PC-9 (cell line): Measurements from ENCODE around the gene VAT1. TPM values are rescaled to one million over a fixed set of nuclear protein-coding genes. Genes with fewer than 3 reads are reported as not detected.

Experiments used
- BruUV-seq: library from RNA; stranded (reverse); fragments of 400-500 nt; replicated peaks from 2 replicates; lab custom pipeline; 2021; lab: Mats Ljungman, UMichigan
- CTCF ChIA-PET: fragments of 300-600 bp; sonication (Branson Sonifier 250); formaldehyde crosslinking; loops from one replicate; lab custom pipeline; 2022; ENCODE audit warnings: antibody characterized with exemption; lab: Charles Lee
- POLR2A ChIA-PET: fragments of 300-600 bp; sonication (Branson Sonifier 250); formaldehyde crosslinking; loops from one replicate; lab custom pipeline; 2022; ENCODE audit warnings: antibody characterized with exemption; ENCODE audit not compliant: unreplicated experiment; lab: Charles Lee
- DNase-seq, 2 experiments: peaks; one replicate each; pipeline versions ENCODE4 v3.0.0 to v3.0.0-alpha.2; 2015 to 2022; ENCODE audit warnings: mixed read lengths in 1 of 2
- H2AFZ ChIP-seq: fragments of 200-600 bp; sonication (generic); 2 replicates; pipeline ENCODE4 v1.8.1; 2017; ENCODE audit warnings: antibody characterized with exemption
- H3F3A ChIP-seq: fragments of 200-600 bp; sonication (generic); 2 replicates; pipeline ENCODE4 v1.8.1; 2017; ENCODE audit warnings: antibody characterized with exemption, mild to moderate bottlenecking, low read depth; ENCODE audit not compliant: insufficient read depth
- H3K27ac ChIP-seq: fragments of 200-600 bp; sonication (generic); 2 replicates; pipeline ENCODE4 v1.6.1; 2016; ENCODE audit warnings: mixed run types
- H3K27me3 ChIP-seq: fragments of 200-600 bp; sonication (generic); 2 replicates; pipeline ENCODE4 v1.6.1; 2016; ENCODE audit warnings: low read depth, mixed run types; ENCODE audit not compliant: insufficient read depth
- H3K36me3 ChIP-seq: fragments of 200-600 bp; sonication (generic); 2 replicates; pipeline ENCODE4 v1.6.1; 2016; ENCODE audit warnings: low read depth, mixed run types
- H3K4me1 ChIP-seq: fragments of 200-600 bp; sonication (generic); replicated peaks from 2 replicates; pipeline ENCODE4 v1.6.1; 2016; ENCODE audit warnings: mixed run types; ENCODE audit not compliant: insufficient read depth
- H3K4me2 ChIP-seq: fragments of 200-600 bp; sonication (generic); 2 replicates; pipeline ENCODE4 v1.6.1; 2017; ENCODE audit warnings: mixed run types
- H3K4me3 ChIP-seq: fragments of 200-600 bp; sonication (generic); 2 replicates; pipeline ENCODE4 v1.6.1; 2016; ENCODE audit warnings: mixed run types
- H3K79me2 ChIP-seq: fragments of 200-600 bp; sonication (generic); 2 replicates; pipeline ENCODE4 v1.6.1; 2017; ENCODE audit warnings: low read depth, mixed run types
- H3K9me2 ChIP-seq: fragments of 200-600 bp; sonication (generic); 2 replicates; pipeline ENCODE4 v1.8.1; 2017; ENCODE audit warnings: mild to moderate bottlenecking; ENCODE audit not compliant: insufficient read depth
- H3K9me3 ChIP-seq: fragments of 200-600 bp; sonication (generic); 2 replicates; pipeline ENCODE4 v1.8.1; 2016; ENCODE audit warnings: low read depth; ENCODE audit not compliant: insufficient read depth
- H4K20me1 ChIP-seq: fragments of 200-600 bp; sonication (generic); 2 replicates; pipeline ENCODE4 v1.8.1; 2017; ENCODE audit not compliant: insufficient read depth
- CTCF ChIP-seq: fragments of 200-600 bp; sonication (generic); conservative IDR thresholded peaks from 2 replicates; pipeline ENCODE4 v1.6.1; 2017; ENCODE audit warnings: mixed run types, antibody characterized with exemption, mild to moderate bottlenecking, moderate library complexity
- EZH2 ChIP-seq: fragments of 200-600 bp; sonication (generic); IDR thresholded peaks from 2 replicates; pipeline ENCODE4 v1.8.0; 2017; ENCODE audit warnings: antibody characterized with exemption, low read depth
- intact Hi-C: fragments of 100-400 bp; cut with micrococcal nuclease; formaldehyde crosslinking; loops from one replicate; pipeline ENCODE4 v1.10.0; 2022; ENCODE audit not compliant: unreplicated experiment
- total RNA-seq: library from RNA; stranded (reverse); gene quantifications from 2 replicates; pipeline ENCODE4 v1.2.3, GENCODE V29; 2021

The VAT1 gene
- total RNA-seq, 1 experiment from 2014 or later, result 220 TPM

GRCh38 chr17:43043307-43043706, 21.1 kb upstream of the VAT1 start:
- H3K27ac ChIP-seq, result no peak overlapping the region
- ChIA-PET CTCF (interaction anchor here (0.6 kb wide), 1 partner anchor 60 kb away, joined by 3 read pairs; no protein-coding TSS in a partner anchor), POLR2A (no interaction called here)
- no peak overlapping the region for H2AFZ ChIP-seq
- no TSS peak for BruUV-seq
- DNase-seq, result no peak
- no peaks in the 10 kb centered on the region for H3K79me2 ChIP-seq
- H3K9me2 ChIP-seq, result no peaks in the 10 kb centered on the region
- no peak overlapping the region for H3K4me2 ChIP-seq
- no peaks in the 10 kb centered on the region for H4K20me1 ChIP-seq
- peaks cover 5% of the 10 kb centered on the region; the same call in 1 of the 2 replicates for H3K36me3 ChIP-seq
- no peaks in the 10 kb centered on the region for H3K9me3 ChIP-seq
- intact Hi-C loops, result no loop called here
- H3K4me1 ChIP-seq, result no peaks in the 10 kb centered on the region
- 0 out of 2 replicates have a peak, but pooled peaks cover 3% of the 10 kb centered on the region for H3F3A ChIP-seq
- TF ChIP-seq CTCF (no peak), EZH2 (no peak)
- H3K4me3 ChIP-seq, result no peak overlapping the region
- no peaks in the 10 kb centered on the region for H3K27me3 ChIP-seq

- Histone ChIP-seq H3F3A (0 out of 2 replicates have a peak, but pooled peaks cover 3% of the 10 kb centered on the region), H3K27me3 (no peaks in the 10 kb centered on the region), H3K4me1 (no peaks in the 10 kb centered on the region), H3K9me3 (no peaks in the 10 kb centered on the region), H3K79me2 (no peaks in the 10 kb centered on the region), H3K27ac (no peak overlapping the region), H3K36me3 (peaks cover under 1% of the 10 kb centered on the region; the same call in 1 of the 2 replicates), H3K4me2 (no peak overlapping the region), H2AFZ (no peak overlapping the region), H3K4me3 (no peak overlapping the region), H4K20me1 (no peaks in the 10 kb centered on the region), H3K9me2 (no peaks in the 10 kb centered on the region)
- no peak for DNase-seq
- BruUV-seq, result no TSS peak
- TF ChIP-seq EZH2, result no peak
- no peak for TF ChIP-seq CTCF
- POLR2A ChIA-PET, result no interaction called here
- CTCF ChIA-PET, result interaction anchor here (0.6 kb wide), 1 partner anchor 1641 kb away, joined by 3 read pairs; no protein-coding TSS in a partner anchor
- intact Hi-C loops, result no loop called here
Observed at GRCh38 chr17:43042025-43042628, 19.9 kb upstream of the VAT1 start.

- Histone ChIP-seq H3K27me3 (no peaks in the 10 kb centered on the region), H3K4me2 (no peak overlapping the region), H3K27ac (no peak overlapping the region), H4K20me1 (no peaks in the 10 kb centered on the region), H3K4me3 (no peak overlapping the region), H3K4me1 (no peaks in the 10 kb centered on the region), H2AFZ (no peak overlapping the region), H3K36me3 (no peaks in the 10 kb centered on the region; the same call in 1 of the 2 replicates), H3K9me2 (no peaks in the 10 kb centered on the region), H3K79me2 (no peaks in the 10 kb centered on the region), H3F3A (0 out of 2 replicates have a peak, but pooled peaks cover 2% of the 10 kb centered on the region), H3K9me3 (no peaks in the 10 kb centered on the region)
- intact Hi-C loops, result no loop called here
- TF ChIP-seq CTCF (no peak), EZH2 (no peak)
- ChIA-PET CTCF (no interaction called here), POLR2A (no interaction called here)
- no peak for DNase-seq
- BruUV-seq, result no TSS peak
Observed at GRCh38 chr17:43040655-43041054, 18.5 kb upstream of the VAT1 start.
